Activated CD4-positive, alpha-beta T cell treated with anti-CD3 and anti-CD28 coated beads for 48 hours (primary cell): ENCODE measurements around the gene PDE5A.
A peak's percentile ranks its signal among the peaks of the same experiment; 100 is the strongest.
"Not testable (repeated sequence)": the region's sequence is repeated elsewhere in the genome, so short reads cannot be mapped to it uniquely, and the experiment has no call there.

ENCODE experiments used
- DNase-seq: peaks from one replicate; pipeline ENCODE4 v3.0.0-alpha.2; 2020

Gene PDE5A

DNA sequence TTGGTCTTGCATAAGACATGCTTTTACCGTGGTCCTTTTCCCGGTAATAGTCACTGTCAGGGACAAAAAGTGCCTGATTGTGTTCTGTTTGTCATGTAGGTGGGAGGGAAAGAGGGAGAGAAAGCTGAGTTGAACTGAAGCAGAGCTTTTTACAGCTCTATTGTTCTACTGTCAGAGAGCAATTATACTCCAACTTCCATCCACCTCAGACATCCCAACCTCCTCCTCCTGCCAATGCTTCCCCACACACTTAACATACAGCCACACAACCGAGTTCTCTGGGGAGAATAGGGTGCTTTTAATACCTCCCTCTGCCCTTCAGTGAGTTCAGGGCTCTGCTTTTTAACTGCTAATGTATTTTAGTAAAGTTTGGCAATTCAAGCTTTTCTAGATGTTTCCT is 159.6 kb downstream of the PDE5A start:
- not testable (repeated sequence) for DNase-seq

DNA sequence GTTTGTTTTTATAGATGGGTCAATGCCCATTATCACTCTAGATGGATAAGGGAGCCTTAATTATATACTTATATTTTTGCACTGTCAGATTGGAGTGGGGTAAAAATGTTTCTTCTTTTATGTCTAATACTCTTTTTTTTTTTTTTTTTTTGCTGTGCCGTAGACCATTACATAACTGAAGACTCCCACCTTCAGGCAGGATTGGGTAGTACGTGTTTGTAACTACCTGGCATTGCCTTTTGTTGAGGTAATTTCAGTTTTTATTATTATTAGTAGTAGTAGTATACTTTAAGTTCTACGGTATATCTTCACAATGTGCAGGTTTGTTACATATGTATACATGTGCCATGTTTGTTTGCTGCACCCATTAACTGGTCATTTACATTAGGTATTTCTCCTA is 165.9 kb downstream of the PDE5A start:
- peak; percentile 29 for DNase-seq

GRCh38 chr4:119455734-119456133 is 172.9 kb downstream of the PDE5A start:
- DNase-seq = not testable (repeated sequence)

DNA sequence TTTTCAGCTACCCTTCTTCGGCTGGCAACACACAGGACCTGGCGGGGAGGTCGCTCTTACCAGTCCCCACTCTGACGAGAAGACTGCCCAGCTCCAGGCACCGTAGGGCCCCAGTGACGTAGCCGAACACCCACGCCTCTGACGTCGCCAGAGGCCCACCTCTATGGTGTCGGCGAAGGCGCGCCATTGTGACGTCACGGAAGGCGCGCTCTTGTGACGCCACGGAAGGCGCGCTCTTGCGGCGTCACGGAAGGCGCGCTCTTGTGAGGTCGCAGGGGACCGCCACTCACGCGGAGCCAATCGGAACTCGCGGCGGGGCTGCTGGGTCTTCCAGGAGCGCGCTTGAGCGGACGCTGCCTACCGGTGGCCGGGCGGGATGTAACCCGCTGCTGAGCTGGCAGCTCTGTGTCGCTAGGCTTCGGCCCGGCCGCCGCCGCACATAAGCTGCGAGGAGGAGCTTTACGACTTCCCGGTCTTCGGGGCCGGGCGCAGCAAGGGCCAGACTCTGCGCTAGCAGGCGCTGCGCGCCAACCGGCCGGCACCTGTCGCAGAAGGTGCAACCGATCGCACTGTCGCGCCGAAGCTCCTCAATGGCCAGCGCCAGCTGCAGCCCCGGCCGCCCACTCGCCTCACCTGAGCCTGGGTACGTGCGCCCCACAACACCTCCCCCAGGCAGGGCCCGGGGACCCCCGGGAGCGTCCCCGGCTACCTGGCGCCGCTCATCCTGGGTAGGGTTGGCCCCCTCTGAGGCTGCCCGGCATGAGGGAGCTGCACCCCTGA is 173.9 kb downstream of the PDE5A start:
- peak; percentile 97 for DNase-seq

DNA sequence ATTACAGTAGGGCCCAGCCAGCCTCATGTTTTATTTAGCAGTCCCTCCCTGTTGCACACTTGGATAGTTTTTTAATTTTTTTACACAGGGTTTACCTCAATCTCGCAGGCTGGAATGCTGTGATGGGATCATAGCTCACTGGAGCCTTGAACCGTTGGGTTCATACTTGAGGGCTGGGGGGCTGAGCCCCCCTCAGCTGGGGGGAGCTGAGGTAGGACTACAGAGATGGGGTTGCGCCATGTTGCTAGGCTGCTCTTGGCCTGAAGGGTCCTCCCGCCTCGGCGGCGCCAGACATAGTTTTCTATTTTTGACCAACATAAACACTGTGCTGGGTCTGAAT is 174.5 kb downstream of the PDE5A start:
- DNase-seq = not testable (repeated sequence)

- DNase-seq = not testable (repeated sequence)
Measured at GRCh38 chr4:119453286-119453685, 175.3 kb downstream of the PDE5A start.

DNA sequence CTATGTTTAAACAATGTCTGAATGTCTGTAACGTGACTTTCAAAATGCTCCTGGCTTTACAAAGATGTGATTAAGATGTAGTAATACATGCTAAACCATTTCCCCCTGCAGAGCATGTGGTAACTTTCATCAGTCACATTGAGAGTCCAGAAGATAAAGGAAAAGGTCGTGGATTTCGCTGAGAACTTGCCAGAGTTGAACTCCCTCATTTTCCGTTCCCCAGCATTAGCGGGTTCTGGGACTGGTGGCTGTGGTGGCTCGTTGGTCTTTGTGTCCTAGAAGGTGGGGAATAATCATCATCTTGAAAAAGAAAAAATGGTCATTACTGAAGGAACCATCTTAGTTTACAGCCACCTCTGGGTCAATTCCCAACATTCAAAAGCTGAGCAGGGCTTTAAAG is 178.8 kb downstream of the PDE5A start:
- not testable (repeated sequence) for DNase-seq
